Loucy (cell line): ENCODE results near the gene ZNRF2.

ENCODE experiments used
- CTCF ChIP-seq: fragments of 200-600 bp; sonication (generic); conservative IDR thresholded peaks from 2 replicates; pipeline ENCODE4 v1.5.1; 2014; ENCODE audit warnings: mild to moderate bottlenecking, antibody characterized with exemption, low read length
- EZH2phosphoT487 ChIP-seq: fragments of 200-600 bp; IDR thresholded peaks from 2 replicates; pipeline ENCODE4 v1.6.1; 2018; ENCODE audit warnings: antibody characterized with exemption, mild to moderate bottlenecking, moderate library complexity, borderline replicate concordance

- TF ChIP-seq CTCF (no peak), EZH2phosphoT487 (no peak)
These were observed 36.9 kb downstream of the ZNRF2 start for GRCh38 chr7:30321089-30321881.
